T-cell (primary cell): ENCODE data around the gene DSP. TPM values are rescaled to one million over a fixed set of nuclear protein-coding genes. Genes with fewer than 3 reads are reported as not detected.

Source experiments
- ATAC-seq, 4 experiments: fragments of 200-7000 bp in 3 of 4; fragments of 150-1000 bp in 1 of 4; cut with Tn5 transposase; replicated peaks in 1 of 4; 1 replicate in 3 of 4; 2 replicates in 1 of 4; pipeline ENCODE4 v1.10.0; 2021; ENCODE audit warnings: moderate library complexity in 3 of 4, mild to moderate bottlenecking in 2 of 4, moderate number of reproducible peaks in 1 of 4
- CTCF ChIA-PET, 2 donors: fragments of 300-600 bp; sonication (Branson Sonifier 250); formaldehyde crosslinking; loops; one replicate each; lab custom pipeline; 2022; ENCODE audit warnings: antibody characterized with exemption in 2 of 2; lab: Charles Lee
- POLR2A ChIA-PET, 2 donors: fragments of 300-600 bp; sonication (Branson Sonifier 250); formaldehyde crosslinking; loops; one replicate each; lab custom pipeline; 2022; ENCODE audit warnings: antibody characterized with exemption in 2 of 2; lab: Charles Lee
- DNase-seq, 35 experiments: peaks; one replicate each; pipeline versions ENCODE4 v3.0.0 to v3.0.0-alpha.2; 2013 to 2023
- H3K27ac ChIP-seq: one replicate; pipeline ENCODE4 v1.5.1; 2013; ENCODE audit warnings: low read length
- H3K27me3 ChIP-seq, 2 experiments: replicated peaks in 1 of 2; 1 replicate in 1 of 2; 2 replicates in 1 of 2; pipeline versions ENCODE4 v1.6.1 to v1.7.0; 2013; ENCODE audit warnings: low read length in 1 of 2, mixed read lengths in 1 of 2; ENCODE audit not compliant: control insufficient read depth in 2 of 2, insufficient read depth in 2 of 2; ENCODE audit errors: extremely low read depth in 1 of 2
- H3K36me3 ChIP-seq, 2 donors: 1 replicate in 1 of 2; 2 replicates in 1 of 2; pipeline versions ENCODE4 v1.6.1 to v1.7.0; 2013; ENCODE audit warnings: low read length in 1 of 2; ENCODE audit not compliant: control insufficient read depth in 2 of 2, insufficient read depth in 1 of 2; ENCODE audit errors: extremely low read depth in 1 of 2
- H3K4me1 ChIP-seq, 2 experiments: 1 replicate in 1 of 2; 2 replicates in 1 of 2; pipeline versions ENCODE4 v1.6.1 to v1.7.0; 2013; ENCODE audit warnings: low read length in 2 of 2, mixed read lengths in 1 of 2; ENCODE audit not compliant: insufficient read depth in 2 of 2, control insufficient read depth in 1 of 2; ENCODE audit errors: extremely low read depth in 1 of 2
- H3K4me3 ChIP-seq, 2 donors: 1 replicate in 1 of 2; 2 replicates in 1 of 2; pipeline versions ENCODE4 v1.5.1 to v1.7.0; 2013; ENCODE audit warnings: mild to moderate bottlenecking in 2 of 2, low read length in 1 of 2, moderate library complexity in 1 of 2; ENCODE audit not compliant: control insufficient read depth in 1 of 2; ENCODE audit errors: extremely low read depth in 1 of 2
- H3K9me3 ChIP-seq: 2 replicates; pipeline ENCODE4 v1.7.0; 2013
- H3K27ac Mint-ChIP-seq, 2 donors: one replicate each; pipeline ENCODE4 v1.8.0; 2020 to 2021; ENCODE audit warnings: mild to moderate bottlenecking in 2 of 2, mixed read lengths in 2 of 2
- H3K27me3 Mint-ChIP-seq, 2 donors: one replicate each; pipeline ENCODE4 v1.8.0; 2021 to 2022; ENCODE audit warnings: mixed read lengths in 2 of 2
- H3K36me3 Mint-ChIP-seq: one replicate; pipeline ENCODE4 v1.8.0; 2021; ENCODE audit warnings: mixed read lengths
- H3K4me1 Mint-ChIP-seq, 3 donors: one replicate each; pipeline ENCODE4 v1.8.0; 2020 to 2022; ENCODE audit warnings: mixed read lengths in 3 of 3, mild to moderate bottlenecking in 1 of 3
- H3K4me3 Mint-ChIP-seq, 3 donors: one replicate each; pipeline ENCODE4 v1.8.0; 2020 to 2022; ENCODE audit warnings: mild to moderate bottlenecking in 3 of 3, mixed read lengths in 3 of 3, moderate library complexity in 3 of 3
- H3K9me3 Mint-ChIP-seq, 3 donors: one replicate each; pipeline ENCODE4 v1.8.0; 2020 to 2022; ENCODE audit warnings: mixed read lengths in 3 of 3
- WGBS: methylation state at CpG from one replicate; pipeline ENCODE4 v1.1.5; 2013; ENCODE audit warnings: missing lambda C conversion rate; ENCODE audit not compliant: insufficient coverage; 5-methylcytosine and 5-hydroxymethylcytosine counted together
- total RNA-seq, 35 experiments: library from RNA in 6 of 35; stranded (reverse) in 6 of 35; fragments of 120-200 nt in 1 of 35; gene quantifications; one replicate each; pipeline versions ENCODE4 v1.2.1 to v1.2.4 and lab custom pipeline; 2013 to 2026

DSP gene
- total RNA-seq, 5 donors from 2014 or later (not counting 1 experiment from before 2014, with no cell fraction given): 0.12 to 1.0 (median 0.80) TPM; not detected in 1

DNA sequence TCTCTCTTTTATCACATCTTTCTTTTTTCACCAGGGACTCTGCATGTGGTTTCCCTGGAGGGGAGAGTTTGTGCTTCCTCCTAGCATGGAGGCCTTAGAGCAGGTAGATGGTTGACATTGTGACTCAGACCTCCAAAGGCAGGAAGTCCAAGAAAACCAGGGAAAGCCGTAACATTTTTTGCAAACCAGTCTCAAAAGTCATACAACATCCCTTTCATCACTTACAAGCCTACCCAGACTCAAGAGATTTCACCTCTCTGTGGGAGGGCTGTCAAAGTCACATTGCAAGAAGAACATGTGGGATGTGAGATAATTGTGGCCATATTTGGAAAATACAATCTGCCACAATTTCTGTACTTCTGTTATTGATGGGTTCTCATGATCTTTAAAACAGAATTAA lies 94.7 kb downstream of the DSP start:
- Histone ChIP-seq H3K4me1 (no peaks in the 10 kb centered on the region), H3K27me3 (peaks cover 0 to 3% of the 10 kb centered on the region in 2 experiments), H3K4me3 (no peak overlapping the region), H3K36me3 (no peaks in the 10 kb centered on the region), H3K9me3 (no peaks in the 10 kb centered on the region), H3K27ac (no peak overlapping the region)
- Mint-ChIP-seq H3K27ac (no peak overlapping the region), H3K9me3 (no peaks in the 10 kb centered on the region), H3K27me3 (peaks cover 6 to 10% of the 10 kb centered on the region in 2 donors), H3K4me3 (no peak overlapping the region), H3K36me3 (no peaks in the 10 kb centered on the region), H3K4me1 (no peaks in the 10 kb centered on the region)
- no peak for ATAC-seq
- no peak for DNase-seq
- ChIA-PET CTCF (no interaction called here), POLR2A (no interaction called here)
- no CpG with 5 or more reads among the region's 1 CpG for WGBS

Other genes starting within 250 kb of the DSP start
- gene SSR1, start 228.5 kb upstream of the DSP start, total RNA-seq: 100 to 1,000 TPM in 3 of 5 donors, 10 to 100 TPM in 2; 75.7 to 111 (median 100) TPM
- gene CAGE1, start 151.9 kb upstream of the DSP start, total RNA-seq: under 1 TPM in 4 of 5 donors, not detected in 1; 0.09 to 0.75 (median 0.31) TPM
- 10 to 100 TPM; 27.4 to 42.9 (median 34.6) TPM for gene RIOK1, start 151.9 kb upstream of the DSP start, total RNA-seq
- gene SNRNP48, start 48.5 kb downstream of the DSP start, total RNA-seq: 10 to 100 TPM; 13.6 to 20.0 (median 17.7) TPM
- under 1 TPM in 4 of 5 donors, not detected in 1; 0.09 to 0.23 (median 0.13) TPM for gene BMP6, start 184.4 kb downstream of the DSP start, total RNA-seq